ENCODE data around the gene LARGE2. TPM values are rescaled to one million over a fixed set of nuclear protein-coding genes. Genes with fewer than 3 reads are reported as not detected.

LARGE2 gene
- total and polyA plus RNA-seq, 9 of the 15 experiments (the other 6 are each of a cell fraction or from before 2014, with no cell fraction given), result 0.56 to 14.1 (median 6.6) TPM

DNA sequence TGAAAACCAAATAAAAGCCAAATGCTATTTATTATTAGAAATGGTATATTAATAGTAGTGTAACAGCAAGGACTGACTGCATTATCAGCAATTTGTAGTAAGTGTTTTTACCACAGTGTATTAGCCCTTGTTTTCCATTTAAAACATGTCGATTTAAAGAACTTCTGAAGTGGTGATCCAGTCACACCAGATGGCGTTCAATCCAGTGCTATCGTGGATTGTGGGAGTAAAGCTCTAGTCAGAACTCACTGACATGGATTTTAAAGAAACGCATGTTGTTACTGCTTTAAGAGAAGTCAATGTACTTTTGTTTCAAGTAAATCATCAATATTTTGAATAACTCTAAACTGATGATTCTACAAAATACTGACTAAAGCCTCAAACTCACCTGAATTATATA lies 51.1 kb downstream of the LARGE2 start:
- H3K27me3 ChIP-seq (ENCODE audit: control insufficient read depth in 2 of 2, insufficient read depth in 2 of 2, low read length in 2 of 2), result no peaks in the 10 kb centered on the region
- intact Hi-C loops (cut with micrococcal nuclease) (no loop called here), in situ Hi-C loops (cut with MboI) (loop anchor here (5.0 kb wide), 1 partner anchor 34 kb away; no protein-coding TSS in a partner anchor)
- TF ChIP-seq ZNF316 (IDR thresholded peaks at IDR 0.05), result peak; percentile 64
- peak; percentile 36 for TF ChIP-seq C11orf30 (IDR thresholded peaks at IDR 0.05; ENCODE audit: low read depth)
- TF ChIP-seq RAD21 (CRISPR knock-in tag; conservative IDR thresholded peaks at IDR 0.05 in 1 of 2, IDR thresholded peaks at IDR 0.05 in 1 of 2), result peak in 1 of 2 experiments; percentile 36; a peak in 2 of 4 replicates
- no peak for TF ChIP-seq ETV1 (tag; conservative IDR thresholded peaks at IDR 0.05; ENCODE audit: low read depth)
- no peak overlapping the region for H3K4me2 ChIP-seq (ENCODE audit: insufficient read depth, low read length)
- no peak overlapping the region for H3K9ac ChIP-seq (ENCODE audit: insufficient read depth in 1 of 2, low read depth in 2 of 2, low read length in 2 of 2)
- H3K4me1 ChIP-seq (replicated peaks in 1 of 2; ENCODE audit: control insufficient read depth in 2 of 2, insufficient read depth in 2 of 2, low read length in 2 of 2), result peaks cover 0 to 3% of the 10 kb centered on the region in 2 experiments; a peak in 3 of 5 replicates
- no peak for DNase-seq (ENCODE audit: extremely low read depth in 1 of 4, low spot score in 3 of 4)
- H3K36me3 ChIP-seq (ENCODE audit: control insufficient read depth, insufficient read depth, low read length), result peaks cover 30% of the 10 kb centered on the region; the same call in 2 of the 3 replicates
- no peak for FAIRE-seq
- H4K20me1 ChIP-seq (replicated peaks; ENCODE audit: control insufficient read depth, insufficient read depth, low read length), result no peaks in the 10 kb centered on the region
- POLR2A ChIA-PET, result interaction anchor here (1.6 kb wide), 1 partner anchor 10 kb away, joined by 4 read pairs; no protein-coding TSS in a partner anchor
- H2AFZ ChIP-seq (ENCODE audit: low read depth, low read length), result no peak overlapping the region
- no peaks in the 10 kb centered on the region for H3K9me3 ChIP-seq (replicated peaks; ENCODE audit: control insufficient read depth, insufficient read depth, low read depth, low read length)
- H3K27ac ChIP-seq (ENCODE audit: extremely low read depth, low read depth, low read length), result no peak overlapping the region
- CTCF ChIA-PET (ENCODE audit: low intra/inter-chr PET ratio), result no interaction called here
- H3K9me1 ChIP-seq (ENCODE audit: control insufficient read depth, insufficient read depth, low read length), result no peaks in the 10 kb centered on the region
- H3K79me2 ChIP-seq (ENCODE audit: control insufficient read depth, insufficient read depth, low read length), result no peaks in the 10 kb centered on the region
- 69% methylated on average over 4 of the region's 4 CpGs for WGBS (ENCODE audit: insufficient coverage, low coverage, missing lambda C conversion rate)
- no peak for ATAC-seq
- no TSS peak for BruUV-seq (replicated peaks)
- H3K4me3 ChIP-seq, result no peak overlapping the region

DNA sequence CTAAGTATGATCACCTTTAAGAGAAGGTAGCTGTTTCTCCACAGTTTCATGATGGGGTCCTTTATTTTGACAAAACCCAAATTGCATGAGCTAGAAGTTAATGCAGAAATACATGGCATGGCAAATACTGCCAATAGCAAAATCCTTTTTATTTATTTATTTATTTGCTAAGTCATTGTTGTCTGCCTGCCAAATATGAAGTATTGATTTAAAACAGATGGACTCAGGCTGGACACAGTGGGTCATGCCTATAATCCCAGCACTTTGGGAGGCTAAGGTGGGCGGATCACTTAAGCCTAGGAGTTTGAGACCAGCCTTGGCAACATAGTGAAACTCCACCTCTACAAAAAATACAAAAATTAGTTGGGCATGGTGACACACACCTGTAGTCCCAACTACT lies 52.4 kb downstream of the LARGE2 start:
- DNase-seq (ENCODE audit: extremely low read depth in 1 of 4, low spot score in 3 of 4) (no peak), FAIRE-seq (no peak), ATAC-seq (no peak)
- H3K4me3 ChIP-seq, result no peak overlapping the region
- ChIA-PET CTCF (ENCODE audit: low intra/inter-chr PET ratio) (no interaction called here), POLR2A (interaction anchor here (1.6 kb wide), 1 partner anchor 9 kb away, joined by 4 read pairs; no protein-coding TSS in a partner anchor)
- no peak overlapping the region for H3K27ac ChIP-seq (ENCODE audit: extremely low read depth, low read depth, low read length)
- no peak overlapping the region for H3K4me2 ChIP-seq (ENCODE audit: insufficient read depth, low read length)
- H3K79me2 ChIP-seq (ENCODE audit: control insufficient read depth, insufficient read depth, low read length), result no peaks in the 10 kb centered on the region
- BruUV-seq (replicated peaks), result no TSS peak
- no peak overlapping the region for H2AFZ ChIP-seq (ENCODE audit: low read depth, low read length)
- no peaks in the 10 kb centered on the region for H4K20me1 ChIP-seq (replicated peaks; ENCODE audit: control insufficient read depth, insufficient read depth, low read length)
- TF ChIP-seq CXXC5 (CRISPR knock-in tag; IDR thresholded peaks at IDR 0.05) (no peak), ZNF316 (IDR thresholded peaks at IDR 0.05) (peak; percentile 9; the same call in 1 of the 2 replicates), SMARCB1 (IDR thresholded peaks at IDR 0.05; ENCODE audit: insufficient read length, low read depth) (no peak), PHTF2 (CRISPR knock-in tag; IDR thresholded peaks at IDR 0.05) (no peak), NFE2L1 (tag; IDR thresholded peaks at IDR 0.05; ENCODE audit: borderline replicate concordance, low read depth) (no peak), SMARCE1 (IDR thresholded peaks at IDR 0.05) (no peak), NONO (IDR thresholded peaks at IDR 0.05; ENCODE audit: low read depth in 2 of 2, low read length in 1 of 2) (no peak), KDM1A (IDR thresholded peaks at IDR 0.05) (0 out of 4 replicates have a peak, but pooled peaks of 1 of the 2 experiments have one; percentile 23)
- TF ChIP-seq, protein P1, sequence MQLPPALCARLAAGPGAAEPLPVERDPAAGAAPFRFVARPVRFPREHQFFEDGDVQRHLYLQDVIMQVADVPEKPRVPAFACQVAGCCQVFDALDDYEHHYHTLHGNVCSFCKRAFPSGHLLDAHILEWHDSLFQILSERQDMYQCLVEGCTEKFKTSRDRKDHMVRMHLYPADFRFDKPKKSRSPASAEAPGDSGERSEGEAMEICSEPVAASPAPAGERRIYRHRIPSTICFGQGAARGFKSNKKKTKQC (CRISPR knock-in tag; IDR thresholded peaks at IDR 0.05), result no peak
- no peak overlapping the region for H3K9ac ChIP-seq (ENCODE audit: insufficient read depth in 1 of 2, low read depth in 2 of 2, low read length in 2 of 2)
- intact Hi-C loops (cut with micrococcal nuclease) (no loop called here), in situ Hi-C loops (cut with MboI) (loop anchor here (5.0 kb wide), 1 partner anchor 32 kb away; no protein-coding TSS in a partner anchor)
- peaks cover 32% of the 10 kb centered on the region; the same call in 2 of the 3 replicates for H3K36me3 ChIP-seq (ENCODE audit: control insufficient read depth, insufficient read depth, low read length)
- WGBS (ENCODE audit: insufficient coverage, low coverage, missing lambda C conversion rate), result 100% methylated on average over 1 of the region's 1 CpG
- no peaks in the 10 kb centered on the region for H3K9me1 ChIP-seq (ENCODE audit: control insufficient read depth, insufficient read depth, low read length)
- H3K27me3 ChIP-seq (ENCODE audit: control insufficient read depth in 2 of 2, insufficient read depth in 2 of 2, low read length in 2 of 2), result no peaks in the 10 kb centered on the region
- no peaks in the 10 kb centered on the region; a peak in 1 of 5 replicates for H3K4me1 ChIP-seq (replicated peaks in 1 of 2; ENCODE audit: control insufficient read depth in 2 of 2, insufficient read depth in 2 of 2, low read length in 2 of 2)
- H3K9me3 ChIP-seq (replicated peaks; ENCODE audit: control insufficient read depth, insufficient read depth, low read depth, low read length), result no peaks in the 10 kb centered on the region

All from K562 (cell line).